ENCODE results near the gene DTHD1.

DNA sequence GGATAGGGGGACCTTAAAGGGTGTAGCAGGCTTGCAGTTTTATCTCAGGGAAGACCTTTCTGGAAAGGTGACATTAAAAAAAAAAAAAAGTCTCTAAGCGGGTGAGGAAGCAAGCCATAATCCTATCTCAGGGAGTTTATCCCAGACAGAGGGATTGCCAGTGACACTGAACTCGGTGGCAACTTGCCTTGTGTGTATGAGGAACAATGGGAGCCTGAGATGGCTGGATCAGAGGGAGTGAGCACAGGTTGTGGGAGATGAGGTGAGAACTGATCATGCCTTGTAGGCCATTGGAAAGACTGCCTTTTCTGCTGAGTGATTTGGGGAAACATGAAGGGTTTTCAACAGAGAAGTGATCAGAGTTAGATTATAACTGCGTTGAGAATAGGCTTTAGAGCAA lies 31.1 kb downstream of the DTHD1 start:
- TF ChIP-seq, protein P1, sequence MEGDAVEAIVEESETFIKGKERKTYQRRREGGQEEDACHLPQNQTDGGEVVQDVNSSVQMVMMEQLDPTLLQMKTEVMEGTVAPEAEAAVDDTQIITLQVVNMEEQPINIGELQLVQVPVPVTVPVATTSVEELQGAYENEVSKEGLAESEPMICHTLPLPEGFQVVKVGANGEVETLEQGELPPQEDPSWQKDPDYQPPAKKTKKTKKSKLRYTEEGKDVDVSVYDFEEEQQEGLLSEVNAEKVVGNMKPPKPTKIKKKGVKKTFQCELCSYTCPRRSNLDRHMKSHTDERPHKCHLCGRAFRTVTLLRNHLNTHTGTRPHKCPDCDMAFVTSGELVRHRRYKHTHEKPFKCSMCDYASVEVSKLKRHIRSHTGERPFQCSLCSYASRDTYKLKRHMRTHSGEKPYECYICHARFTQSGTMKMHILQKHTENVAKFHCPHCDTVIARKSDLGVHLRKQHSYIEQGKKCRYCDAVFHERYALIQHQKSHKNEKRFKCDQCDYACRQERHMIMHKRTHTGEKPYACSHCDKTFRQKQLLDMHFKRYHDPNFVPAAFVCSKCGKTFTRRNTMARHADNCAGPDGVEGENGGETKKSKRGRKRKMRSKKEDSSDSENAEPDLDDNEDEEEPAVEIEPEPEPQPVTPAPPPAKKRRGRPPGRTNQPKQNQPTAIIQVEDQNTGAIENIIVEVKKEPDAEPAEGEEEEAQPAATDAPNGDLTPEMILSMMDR (optimal IDR thresholded peaks at IDR 0.05 in 1 of 3, IDR thresholded peaks at IDR 0.05 in 1 of 3, conservative IDR thresholded peaks at IDR 0.05 in 1 of 3; ENCODE audit: extremely low read depth in 1 of 3, insufficient read depth in 2 of 3, low read length in 3 of 3) = no peak
- no peak for TF ChIP-seq EZH2 (IDR thresholded peaks at IDR 0.05; ENCODE audit: low read length)

All from keratinocyte (primary cell).